AG09309 (cell line): ENCODE results near the gene TGFBR3L.

Source experiments
- DNase-seq: peaks from one replicate; pipeline ENCODE4 v3.0.0-alpha.2; 2010; ENCODE audit warnings: low read depth
- H3K4me3 ChIP-seq: 2 replicates; pipeline ENCODE4 v1.5.1; 2011; ENCODE audit warnings: mild to moderate bottlenecking, low read depth, low read length, moderate library complexity; ENCODE audit not compliant: control insufficient read depth
- CTCF ChIP-seq: IDR thresholded peaks from 2 replicates; pipeline ENCODE4 v1.5.1; 2011; ENCODE audit warnings: mild to moderate bottlenecking, low read depth, low read length, inconsistent platforms; ENCODE audit not compliant: insufficient read depth, control insufficient read depth; ENCODE audit errors: missing control alignments

The TGFBR3L gene

GRCh38 chr19:7940841-7941240 lies 26.2 kb downstream of the TGFBR3L start:
- no peak for TF ChIP-seq CTCF
- DNase-seq = no peak
- no peak overlapping the region for H3K4me3 ChIP-seq

GRCh38 chr19:7941895-7942596 lies 27.4 kb downstream of the TGFBR3L start:
- no peak for DNase-seq
- TF ChIP-seq CTCF = no peak
- peak overlapping the region; percentile 100 for H3K4me3 ChIP-seq

- DNase-seq = no peak
- TF ChIP-seq CTCF = no peak
- H3K4me3 ChIP-seq = peak overlapping the region; percentile 100
Observed at GRCh38 chr19:7942981-7943443, 28.4 kb downstream of the TGFBR3L start.

GRCh38 chr19:7943444-7944176 lies 29.0 kb downstream of the TGFBR3L start, which contains the start of gene TIMM44:
TSS of gene TIMM44 (minus strand) at chr19:7943666. CDS start at chr19:7943651, 15 bp downstream.
- TF ChIP-seq CTCF = no peak
- peak; percentile 97 for DNase-seq

GRCh38 chr19:7944177-7944761 lies 29.6 kb downstream of the TGFBR3L start:
- DNase-seq = peak; percentile 74
- peak overlapping the region; percentile 100 for H3K4me3 ChIP-seq
- peak; percentile 80 for TF ChIP-seq CTCF

More at GRCh38 chr19:7943444-7944176, 29.0 kb downstream of the TGFBR3L start, which contains the start of gene TIMM44:
- H3K4me3 ChIP-seq = peak within 1 kb of the TSS; percentile 100

GRCh38 chr19:7947939-7948338 lies 33.3 kb downstream of the TGFBR3L start:
- TF ChIP-seq CTCF = no peak
- no peak for DNase-seq
- H3K4me3 ChIP-seq = no peak overlapping the region
